Osteoblast (primary cell): Measurements from ENCODE around the gene RPS6KA2. TPM values are rescaled to one million over a fixed set of nuclear protein-coding genes. Genes with fewer than 3 reads are reported as not detected.
A peak's percentile ranks its signal among the peaks of the same experiment; 100 is the strongest.

Source experiments
- DNase-seq: peaks from one replicate; pipeline ENCODE4 v3.0.0; 2011; ENCODE audit warnings: low spot score, mixed read lengths; ENCODE audit not compliant: insufficient read length; ENCODE audit errors: missing footprints
- H2AFZ ChIP-seq: 2 replicates; pipeline ENCODE4 v1.6.0; 2011; ENCODE audit warnings: mild to moderate bottlenecking, low read length
- H3K27ac ChIP-seq: 2 replicates; pipeline ENCODE4 v1.5.1; 2011; ENCODE audit warnings: mild to moderate bottlenecking, low read depth, low read length, moderate library complexity
- H3K27me3 ChIP-seq: 2 replicates; pipeline ENCODE4 v1.6.0; 2012; ENCODE audit warnings: mild to moderate bottlenecking, control low read depth, inconsistent platforms, low read length, moderate library complexity; ENCODE audit not compliant: insufficient read depth
- H3K36me3 ChIP-seq: 2 replicates; pipeline ENCODE4 v1.5.1; 2011; ENCODE audit warnings: mild to moderate bottlenecking, low read length, control low read depth, moderate library complexity; ENCODE audit not compliant: insufficient read depth
- H3K4me1 ChIP-seq: 2 replicates; pipeline ENCODE4 v1.5.1; 2011; ENCODE audit warnings: mild to moderate bottlenecking, low read length, control low read depth, moderate library complexity; ENCODE audit not compliant: insufficient read depth
- H3K4me2 ChIP-seq: 2 replicates; pipeline ENCODE4 v1.6.0; 2011; ENCODE audit warnings: mild to moderate bottlenecking, low read length; ENCODE audit not compliant: insufficient read depth
- H3K4me3 ChIP-seq: fragments of 200-600 bp; sonication (generic); 3 replicates; pipeline ENCODE4 v1.5.1; 2012; ENCODE audit warnings: mild to moderate bottlenecking, low read length, inconsistent platforms; ENCODE audit not compliant: insufficient read depth
- H3K79me2 ChIP-seq: 2 replicates; pipeline ENCODE4 v1.6.0; 2012; ENCODE audit warnings: mild to moderate bottlenecking, low read length, control low read depth, inconsistent platforms; ENCODE audit not compliant: insufficient read depth
- H3K9me3 ChIP-seq: 2 replicates; pipeline ENCODE4 v1.5.1; 2011; ENCODE audit warnings: low read depth, low read length, control low read depth
- H4K20me1 ChIP-seq: 2 replicates; pipeline ENCODE4 v1.6.0; 2012; ENCODE audit warnings: mild to moderate bottlenecking, low read length, control low read depth; ENCODE audit not compliant: insufficient read depth
- total RNA-seq: library from RNA; depleted of rRNA; stranded (reverse); fragments of >200 nt; gene quantifications from 2 replicates; pipeline ENCODE4 v1.2.3, GENCODE V29; 2012
- TF ChIP-seq, protein P1 (sequence below): IDR thresholded peaks from 2 replicates; pipeline ENCODE4 v1.5.1; 2011; ENCODE audit warnings: mild to moderate bottlenecking, low read depth, low read length, moderate library complexity; ENCODE audit errors: extremely low read depth

The RPS6KA2 gene
- total RNA-seq, 1 donor: 113 TPM

DNA sequence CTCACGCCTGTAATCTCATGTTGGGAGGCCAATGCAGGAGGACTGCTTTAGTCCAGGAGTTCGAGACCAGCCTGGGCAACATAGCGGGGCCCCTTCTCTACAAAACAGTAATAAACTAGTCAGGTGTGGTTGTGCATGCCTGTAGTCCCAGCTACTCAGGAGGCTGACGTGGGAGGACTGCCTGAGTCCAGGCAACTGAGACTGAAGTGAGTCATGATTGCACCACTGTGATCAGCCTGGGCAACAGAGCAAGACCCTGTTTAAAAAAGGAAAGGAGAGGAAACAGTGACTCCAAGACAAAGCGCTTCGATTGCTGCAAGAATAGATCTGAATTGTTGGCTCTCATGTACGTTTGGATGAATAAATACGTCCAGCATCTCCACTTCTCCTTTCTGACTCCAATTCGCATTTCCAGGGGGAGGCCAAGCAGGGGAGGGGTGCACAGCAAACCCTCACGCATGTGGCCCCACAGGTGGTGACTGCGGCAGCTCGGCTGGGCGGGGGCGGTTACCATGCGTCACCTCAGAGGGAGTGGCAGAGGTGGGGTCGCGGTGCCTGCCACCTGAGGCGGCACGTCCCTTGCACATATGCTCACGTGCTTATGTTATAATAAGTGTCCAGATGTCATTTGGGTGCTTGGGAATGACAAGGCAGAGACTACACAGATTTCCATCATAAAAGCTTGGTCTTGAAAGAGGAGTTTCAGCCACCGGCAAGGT is 149.2 kb downstream of the RPS6KA2 start:
- H3K4me3 ChIP-seq: no peak overlapping the region
- TF ChIP-seq, protein P1, sequence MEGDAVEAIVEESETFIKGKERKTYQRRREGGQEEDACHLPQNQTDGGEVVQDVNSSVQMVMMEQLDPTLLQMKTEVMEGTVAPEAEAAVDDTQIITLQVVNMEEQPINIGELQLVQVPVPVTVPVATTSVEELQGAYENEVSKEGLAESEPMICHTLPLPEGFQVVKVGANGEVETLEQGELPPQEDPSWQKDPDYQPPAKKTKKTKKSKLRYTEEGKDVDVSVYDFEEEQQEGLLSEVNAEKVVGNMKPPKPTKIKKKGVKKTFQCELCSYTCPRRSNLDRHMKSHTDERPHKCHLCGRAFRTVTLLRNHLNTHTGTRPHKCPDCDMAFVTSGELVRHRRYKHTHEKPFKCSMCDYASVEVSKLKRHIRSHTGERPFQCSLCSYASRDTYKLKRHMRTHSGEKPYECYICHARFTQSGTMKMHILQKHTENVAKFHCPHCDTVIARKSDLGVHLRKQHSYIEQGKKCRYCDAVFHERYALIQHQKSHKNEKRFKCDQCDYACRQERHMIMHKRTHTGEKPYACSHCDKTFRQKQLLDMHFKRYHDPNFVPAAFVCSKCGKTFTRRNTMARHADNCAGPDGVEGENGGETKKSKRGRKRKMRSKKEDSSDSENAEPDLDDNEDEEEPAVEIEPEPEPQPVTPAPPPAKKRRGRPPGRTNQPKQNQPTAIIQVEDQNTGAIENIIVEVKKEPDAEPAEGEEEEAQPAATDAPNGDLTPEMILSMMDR: no peak

DNA sequence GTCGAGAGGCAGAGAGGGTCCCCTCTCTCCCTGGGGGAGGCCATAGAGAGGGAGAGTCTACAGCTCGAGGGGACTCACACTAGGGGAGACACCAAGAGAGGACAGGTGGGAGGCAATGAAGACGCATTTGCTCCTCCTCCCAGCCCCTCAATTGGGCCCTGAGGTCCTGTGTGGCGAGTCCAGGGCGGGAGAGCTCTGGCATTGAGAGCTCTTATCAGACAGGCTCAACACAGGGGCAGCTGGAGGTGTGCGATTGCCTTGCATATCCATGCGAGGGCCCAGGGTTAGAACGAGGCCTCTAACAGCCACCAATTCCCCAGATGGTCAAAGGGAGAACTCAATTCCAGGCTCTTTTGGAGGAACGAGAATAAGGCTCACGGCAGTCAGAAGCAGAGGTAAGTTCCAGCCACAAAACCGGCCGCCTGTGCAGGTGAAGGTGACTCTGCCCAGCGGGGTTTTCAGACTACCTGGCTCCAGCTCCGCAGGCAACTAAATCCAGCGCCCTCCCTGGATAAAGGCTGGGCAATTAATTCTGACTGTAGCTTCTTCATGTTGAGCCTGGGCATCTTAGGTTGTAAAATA is 150.3 kb downstream of the RPS6KA2 start:
- H2AFZ ChIP-seq: no peak overlapping the region
- DNase-seq: peak; percentile 58
- no peak overlapping the region for H3K4me3 ChIP-seq
- no peak overlapping the region for H3K4me2 ChIP-seq
- no peaks in the 10 kb centered on the region for H3K79me2 ChIP-seq
- TF ChIP-seq, protein P1: no peak
- no peaks in the 10 kb centered on the region for H3K9me3 ChIP-seq
- no peak overlapping the region for H3K27ac ChIP-seq
- H3K27me3 ChIP-seq: no peaks in the 10 kb centered on the region
- peaks cover 17% of the 10 kb centered on the region for H3K36me3 ChIP-seq
- H4K20me1 ChIP-seq: no peaks in the 10 kb centered on the region
- no peaks in the 10 kb centered on the region for H3K4me1 ChIP-seq

More for the DNA sequence above, 149.2 kb downstream of the RPS6KA2 start:
- Histone ChIP-seq H3K79me2 (no peaks in the 10 kb centered on the region), H2AFZ (no peak overlapping the region), H4K20me1 (no peaks in the 10 kb centered on the region), H3K4me2 (no peak overlapping the region), H3K27me3 (no peaks in the 10 kb centered on the region), H3K4me1 (no peaks in the 10 kb centered on the region), H3K36me3 (peaks cover 26% of the 10 kb centered on the region), H3K9me3 (no peaks in the 10 kb centered on the region), H3K27ac (no peak overlapping the region)
- peak; percentile 44 for DNase-seq

GRCh38 chr6:166476061-166476591 is 150.9 kb downstream of the RPS6KA2 start:
- Histone ChIP-seq H3K4me1 (no peaks in the 10 kb centered on the region), H3K9me3 (no peaks in the 10 kb centered on the region), H3K79me2 (no peaks in the 10 kb centered on the region), H3K27ac (no peak overlapping the region), H3K27me3 (no peaks in the 10 kb centered on the region), H4K20me1 (no peaks in the 10 kb centered on the region), H3K4me3 (no peak overlapping the region), H2AFZ (no peak overlapping the region), H3K4me2 (no peak overlapping the region), H3K36me3 (peaks cover 12% of the 10 kb centered on the region)
- peak; percentile 41 for DNase-seq
- TF ChIP-seq, protein P1: no peak
